IMR-90 (cell line): ENCODE results near the gene CIT. TPM values are rescaled to one million over a fixed set of nuclear protein-coding genes. Genes with fewer than 3 reads are reported as not detected.

Experiments
- ATAC-seq: fragments of 200-7000 bp; cut with Tn5 transposase; 2 replicates; pipeline ENCODE4 v1.9.1; 2020; ENCODE audit warnings: low read depth, mild to moderate bottlenecking, moderate library complexity
- BruUV-seq: library from RNA; stranded (reverse); fragments of 400-500 nt; replicated peaks from 2 replicates; lab custom pipeline; 2021; lab: Mats Ljungman, UMichigan
- CTCF ChIA-PET: fragments of 300-600 bp; formaldehyde crosslinking; extraction: SDS; loops from one replicate; lab custom pipeline; 2021; ENCODE audit warnings: antibody characterized with exemption; lab: Yijun Ruan, JAX
- POLR2A ChIA-PET: fragments of 300-600 bp; sonication (Branson Sonifier 250); formaldehyde crosslinking; loops from one replicate; lab custom pipeline; 2022; ENCODE audit warnings: antibody characterized with exemption; ENCODE audit not compliant: unreplicated experiment; lab: Charles Lee
- DNase-seq: peaks from one replicate; pipeline ENCODE4 v3.0.0; 2013
- H2AFZ ChIP-seq: replicated peaks from 2 replicates; pipeline ENCODE3; 2013; ENCODE audit warnings: low read length, mild to moderate bottlenecking; ENCODE audit not compliant: poor library complexity
- H2AK5ac ChIP-seq: 2 replicates; pipeline ENCODE4 v1.6.1; 2013; ENCODE audit warnings: low read depth, low read length, inconsistent platforms
- H2AK9ac ChIP-seq: replicated peaks from 2 replicates; pipeline ENCODE3; 2013; ENCODE audit warnings: mild to moderate bottlenecking, low read depth, low read length, moderate library complexity; ENCODE audit not compliant: poor library complexity
- H2BK120ac ChIP-seq: 2 replicates; pipeline ENCODE4 v1.6.1; 2013; ENCODE audit warnings: low read depth, low read length, inconsistent platforms
- H2BK15ac ChIP-seq: 3 replicates; pipeline ENCODE4 v1.6.1; 2013; ENCODE audit warnings: low read depth, low read length, inconsistent platforms
- H2BK20ac ChIP-seq: 2 replicates; pipeline ENCODE4 v1.6.1; 2013; ENCODE audit warnings: low read depth, mild to moderate bottlenecking, inconsistent platforms, low read length, moderate library complexity
- H2BK5ac ChIP-seq: 2 replicates; pipeline ENCODE4 v1.6.1; 2013; ENCODE audit warnings: mild to moderate bottlenecking, low read depth, low read length, inconsistent platforms; ENCODE audit not compliant: poor library complexity, severe bottlenecking
- H3K14ac ChIP-seq: replicated peaks from 2 replicates; pipeline ENCODE4 v1.6.1; 2013; ENCODE audit warnings: low read depth, low read length, inconsistent platforms
- H3K18ac ChIP-seq: 2 replicates; pipeline ENCODE4 v1.6.1; 2013; ENCODE audit warnings: low read depth, low read length, control low read depth
- H3K23ac ChIP-seq: 2 replicates; pipeline ENCODE4 v1.6.1; 2013; ENCODE audit warnings: low read depth, low read length, inconsistent platforms
- H3K27ac ChIP-seq: 2 replicates; pipeline ENCODE4 v1.5.1; 2013; ENCODE audit warnings: mild to moderate bottlenecking, control low read depth, low read length; ENCODE audit not compliant: insufficient read depth
- H3K27me3 ChIP-seq: 2 replicates; pipeline ENCODE4 v1.6.1; 2013; ENCODE audit warnings: low read length; ENCODE audit not compliant: control insufficient read depth, insufficient read depth
- H3K36me3 ChIP-seq: 2 replicates; pipeline ENCODE4 v1.6.1; 2013; ENCODE audit warnings: low read length, mixed read lengths; ENCODE audit not compliant: control insufficient read depth, insufficient read depth
- H3K4ac ChIP-seq: 2 replicates; pipeline ENCODE4 v1.6.1; 2013; ENCODE audit warnings: low read depth, low read length, inconsistent platforms
- H3K4me1 ChIP-seq: 2 replicates; pipeline ENCODE4 v1.6.1; 2013; ENCODE audit warnings: low read length, mixed read lengths; ENCODE audit not compliant: control insufficient read depth, insufficient read depth
- H3K4me2 ChIP-seq: 2 replicates; pipeline ENCODE4 v1.6.1; 2013; ENCODE audit warnings: low read depth, mild to moderate bottlenecking, control low read depth, low read length, moderate library complexity
- H3K4me3 ChIP-seq: 2 replicates; pipeline ENCODE4 v1.5.1; 2013; ENCODE audit warnings: low read depth, mild to moderate bottlenecking, control low read depth, low read length, moderate library complexity; ENCODE audit not compliant: insufficient read depth
- H3K56ac ChIP-seq: 2 replicates; pipeline ENCODE4 v1.6.1; 2013; ENCODE audit warnings: low read length, inconsistent platforms; ENCODE audit not compliant: insufficient read depth; ENCODE audit errors: extremely low read depth
- H3K79me1 ChIP-seq, 2 experiments: 2 replicates each; pipeline ENCODE4 v1.6.1; 2013; ENCODE audit warnings: low read length in 2 of 2, inconsistent platforms in 1 of 2, low read depth in 1 of 2
- H3K9ac ChIP-seq: 2 replicates; pipeline ENCODE4 v1.6.1; 2013; ENCODE audit warnings: low read depth, low read length, control low read depth
- H3K9me1 ChIP-seq: 2 replicates; pipeline ENCODE4 v1.6.1; 2013; ENCODE audit warnings: low read length, inconsistent platforms; ENCODE audit not compliant: insufficient read depth
- H3K9me3 ChIP-seq: 2 replicates; pipeline ENCODE4 v1.6.1; 2013; ENCODE audit warnings: low read length; ENCODE audit not compliant: control insufficient read depth, insufficient read depth
- H4K20me1 ChIP-seq: 2 replicates; pipeline ENCODE4 v1.6.1; 2013; ENCODE audit warnings: low read length, inconsistent platforms; ENCODE audit not compliant: insufficient read depth
- H4K5ac ChIP-seq: 2 replicates; pipeline ENCODE4 v1.6.1; 2013; ENCODE audit warnings: mild to moderate bottlenecking, low read depth, low read length, control low read depth
- H4K8ac ChIP-seq, 2 experiments: 2 replicates each; pipeline ENCODE4 v1.6.1; 2013; ENCODE audit warnings: low read depth in 2 of 2, low read length in 2 of 2, control low read depth in 1 of 2, inconsistent platforms in 1 of 2
- H4K91ac ChIP-seq: 2 replicates; pipeline ENCODE4 v1.6.1; 2013; ENCODE audit warnings: low read depth, low read length, inconsistent platforms; ENCODE audit not compliant: insufficient read depth
- BHLHE40 ChIP-seq: fragments of 150-350 bp; IDR thresholded peaks from 2 replicates; pipeline ENCODE4 v1.6.1; 2016; ENCODE audit warnings: mild to moderate bottlenecking, low read depth, low read length
- CTCF ChIP-seq: conservative IDR thresholded peaks from 2 replicates; pipeline ENCODE4 v1.5.1; 2012; ENCODE audit warnings: mild to moderate bottlenecking, low read depth, low read length, improper control_type of control experiment
- whole genome bisulfite sequencing, 2 experiments: methylation state at CpG; one replicate each; pipeline versions ENCODE4 v1.1.5 to v1.1.7; 2013; ENCODE audit warnings: missing lambda C conversion rate in 2 of 2; ENCODE audit not compliant: insufficient read length in 1 of 2; ENCODE audit errors: extremely low coverage in 2 of 2; 5-methylcytosine and 5-hydroxymethylcytosine counted together
- dilution Hi-C: fragments of 300-500 bp; cut with HindIII; formaldehyde crosslinking; loops from one replicate; pipeline ENCODE4 v1.14.3; 2018; ENCODE audit warnings: low sequenced_read_pairs; ENCODE audit not compliant: unreplicated experiment
- in situ Hi-C: fragments of 300-500 bp; cut with MboI; formaldehyde crosslinking; loops from 3 replicates; pipeline ENCODE4 v1.14.3; 2019; ENCODE audit warnings: low sequenced_read_pairs, inconsistent platforms, mixed read lengths
- intact Hi-C: fragments of 100-400 bp; cut with micrococcal nuclease; formaldehyde crosslinking; loops from 2 replicates; pipeline ENCODE4 v1.10.0; 2022
- polyA plus RNA-seq, 3 experiments: library from polyadenylated mRNA; depleted of rRNA; stranded (reverse); fragments of >200 nt; gene quantifications; 2 replicates each; pipeline ENCODE4 v1.2.3, GENCODE V29; 2012; ENCODE audit warnings: low replicate concordance in 1 of 3
- total RNA-seq: library from RNA; depleted of rRNA; stranded (reverse); fragments of >200 nt; gene quantifications from 2 replicates; pipeline ENCODE4 v1.2.3, GENCODE V29; 2012

CIT gene
- total and polyA plus RNA-seq, 2 of the 4 experiments (the other 2 are of a cell fraction) = 13.1 to 21.0 TPM

GRCh38 chr12:119835068-119835467, 42.1 kb downstream of the CIT start:
- ChIA-PET POLR2A (no interaction called here), CTCF (interaction anchor here (0.7 kb wide), 1 partner anchor 55 kb away, joined by 3 read pairs; no protein-coding TSS in a partner anchor)
- no peak overlapping the region for H2AK9ac ChIP-seq
- H3K79me1 ChIP-seq = peaks cover 26 to 40% of the 10 kb centered on the region in 2 experiments
- H4K91ac ChIP-seq = no peak overlapping the region
- no peak overlapping the region for H3K4ac ChIP-seq
- in situ Hi-C loops = no loop called here
- H3K23ac ChIP-seq = no peak overlapping the region
- no peaks in the 10 kb centered on the region; the same call in 1 of the 2 replicates for H3K36me3 ChIP-seq
- dilution Hi-C loops = no loop called here
- H3K4me1 ChIP-seq = no peaks in the 10 kb centered on the region
- H2BK15ac ChIP-seq = no peak overlapping the region
- H2BK120ac ChIP-seq = no peak overlapping the region
- no TSS peak for BruUV-seq
- WGBS, 2 experiments = no CpG with 5 or more reads among the region's 2 CpGs
- peak; percentile 17 for DNase-seq
- H3K27me3 ChIP-seq = no peaks in the 10 kb centered on the region
- H2AK5ac ChIP-seq = no peak overlapping the region
- H3K14ac ChIP-seq = no peak overlapping the region
- intact Hi-C loops = no loop called here
- no peak overlapping the region for H3K4me2 ChIP-seq
- no peak overlapping the region for H3K4me3 ChIP-seq
- no peak overlapping the region for H3K56ac ChIP-seq
- no peak overlapping the region for H3K9ac ChIP-seq
- H2BK20ac ChIP-seq = no peak overlapping the region
- H4K8ac ChIP-seq = no peak overlapping the region
- 0 out of 2 replicates have a peak, but pooled peaks have one; percentile 16 for TF ChIP-seq CTCF
- TF ChIP-seq BHLHE40 = no peak
- 0 out of 2 replicates have a peak, but pooled peaks have one; percentile 37 for ATAC-seq
- no peak overlapping the region for H4K5ac ChIP-seq
- H2AFZ ChIP-seq = no peak overlapping the region
- no peak overlapping the region for H2BK5ac ChIP-seq
- H3K9me1 ChIP-seq = 0 out of 2 replicates have a peak, but pooled peaks cover 5% of the 10 kb centered on the region
- no peak overlapping the region for H3K18ac ChIP-seq
- H4K20me1 ChIP-seq = no peaks in the 10 kb centered on the region
- no peaks in the 10 kb centered on the region for H3K9me3 ChIP-seq
- H3K27ac ChIP-seq = no peak overlapping the region
